Epithelial cell of esophagus (primary cell): Measurements from ENCODE around the gene COPB2.
"Not testable (repeated sequence)": the region's sequence is repeated elsewhere in the genome, so short reads cannot be mapped to it uniquely, and the experiment has no call there.

Experiments used
- DNase-seq: peaks from one replicate; pipeline ENCODE4 v3.0.0; 2010; ENCODE audit warnings: low read depth
- H3K4me3 ChIP-seq: 2 replicates; pipeline ENCODE4 v1.5.1; 2011; ENCODE audit warnings: mild to moderate bottlenecking, low read length, control low read depth
- TF ChIP-seq, protein P1 (sequence below): IDR thresholded peaks from 2 replicates; pipeline ENCODE4 v1.5.1; 2011; ENCODE audit warnings: low read depth, mild to moderate bottlenecking, low read length, control low read depth, inconsistent platforms; ENCODE audit not compliant: insufficient read depth; ENCODE audit errors: missing control alignments

COPB2 gene

DNA sequence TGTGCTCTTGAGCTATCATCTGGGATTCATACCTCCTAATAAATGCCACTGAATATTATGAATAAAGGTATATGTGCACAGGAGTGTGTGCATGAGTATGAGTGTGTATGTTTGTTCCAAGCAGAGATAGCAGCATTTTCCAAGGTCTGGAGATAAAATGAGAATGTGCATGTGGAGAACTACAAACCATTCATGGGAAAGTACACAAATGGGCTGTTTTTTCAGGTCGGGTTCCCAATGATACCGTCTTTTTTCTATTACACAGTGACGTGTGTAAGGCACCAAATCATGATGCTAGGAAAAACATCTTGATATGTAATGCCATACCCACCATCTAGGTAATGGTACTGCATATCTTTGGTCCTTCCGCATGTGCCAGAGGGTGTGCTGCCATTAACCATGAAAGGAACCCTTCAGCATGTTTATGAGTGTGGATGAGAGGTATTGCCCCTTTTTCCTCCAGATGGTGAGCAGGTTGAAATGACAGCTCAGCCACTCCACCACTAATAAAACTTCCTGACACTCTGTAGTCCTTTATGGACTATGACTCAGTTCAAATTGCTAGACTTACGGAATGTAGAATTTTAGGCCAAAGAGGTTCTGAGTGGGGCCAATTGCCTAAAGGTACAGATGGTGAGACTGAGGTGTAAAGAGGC, 36.4 kb upstream of the COPB2 start:
- TF ChIP-seq, protein P1, sequence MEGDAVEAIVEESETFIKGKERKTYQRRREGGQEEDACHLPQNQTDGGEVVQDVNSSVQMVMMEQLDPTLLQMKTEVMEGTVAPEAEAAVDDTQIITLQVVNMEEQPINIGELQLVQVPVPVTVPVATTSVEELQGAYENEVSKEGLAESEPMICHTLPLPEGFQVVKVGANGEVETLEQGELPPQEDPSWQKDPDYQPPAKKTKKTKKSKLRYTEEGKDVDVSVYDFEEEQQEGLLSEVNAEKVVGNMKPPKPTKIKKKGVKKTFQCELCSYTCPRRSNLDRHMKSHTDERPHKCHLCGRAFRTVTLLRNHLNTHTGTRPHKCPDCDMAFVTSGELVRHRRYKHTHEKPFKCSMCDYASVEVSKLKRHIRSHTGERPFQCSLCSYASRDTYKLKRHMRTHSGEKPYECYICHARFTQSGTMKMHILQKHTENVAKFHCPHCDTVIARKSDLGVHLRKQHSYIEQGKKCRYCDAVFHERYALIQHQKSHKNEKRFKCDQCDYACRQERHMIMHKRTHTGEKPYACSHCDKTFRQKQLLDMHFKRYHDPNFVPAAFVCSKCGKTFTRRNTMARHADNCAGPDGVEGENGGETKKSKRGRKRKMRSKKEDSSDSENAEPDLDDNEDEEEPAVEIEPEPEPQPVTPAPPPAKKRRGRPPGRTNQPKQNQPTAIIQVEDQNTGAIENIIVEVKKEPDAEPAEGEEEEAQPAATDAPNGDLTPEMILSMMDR: no peak
- no peak for DNase-seq
- H3K4me3 ChIP-seq: no peak overlapping the region

DNA sequence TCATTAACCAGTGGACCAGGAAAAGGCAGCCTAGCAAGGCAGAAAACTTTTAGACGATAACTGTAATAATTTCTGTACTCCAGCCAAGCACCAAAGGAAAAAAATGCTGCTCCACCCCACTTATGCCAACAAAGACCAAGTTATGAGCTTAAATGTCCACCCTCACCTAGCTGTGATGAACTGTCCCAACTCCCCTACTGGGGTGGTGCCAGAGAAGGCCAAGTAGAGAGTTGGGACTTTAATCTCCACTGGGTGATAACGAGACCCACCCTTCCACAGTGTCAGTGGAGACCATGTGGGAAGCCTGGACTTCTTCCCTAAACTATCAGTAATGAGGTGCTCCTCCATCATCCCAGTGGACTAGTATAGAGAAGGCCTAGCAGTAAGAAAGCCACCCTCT, 33.8 kb upstream of the COPB2 start:
- no peak for DNase-seq
- TF ChIP-seq, protein P1: no peak
- no peak overlapping the region for H3K4me3 ChIP-seq

DNA sequence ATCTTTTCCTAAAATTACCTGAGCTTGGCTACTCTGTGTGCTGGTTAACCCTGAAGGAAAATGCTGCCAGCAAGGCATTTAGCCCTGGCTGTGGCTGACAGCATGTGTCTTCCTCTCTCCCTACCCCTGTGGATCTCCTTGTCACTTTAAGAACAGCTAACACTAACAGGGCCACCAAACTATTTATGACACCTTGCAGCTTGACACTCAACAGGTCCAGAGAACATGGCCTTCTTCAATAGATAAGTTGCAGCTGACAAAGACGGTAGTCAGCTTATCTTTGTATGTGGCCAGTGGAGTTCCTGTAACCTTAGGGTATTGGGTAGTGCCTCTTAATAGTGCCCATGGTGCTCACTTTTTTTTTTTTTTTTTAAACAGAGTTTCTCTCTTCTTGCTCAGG, 32.0 kb upstream of the COPB2 start:
- H3K4me3 ChIP-seq: no peak overlapping the region
- no peak for DNase-seq
- TF ChIP-seq, protein P1: no peak

DNA sequence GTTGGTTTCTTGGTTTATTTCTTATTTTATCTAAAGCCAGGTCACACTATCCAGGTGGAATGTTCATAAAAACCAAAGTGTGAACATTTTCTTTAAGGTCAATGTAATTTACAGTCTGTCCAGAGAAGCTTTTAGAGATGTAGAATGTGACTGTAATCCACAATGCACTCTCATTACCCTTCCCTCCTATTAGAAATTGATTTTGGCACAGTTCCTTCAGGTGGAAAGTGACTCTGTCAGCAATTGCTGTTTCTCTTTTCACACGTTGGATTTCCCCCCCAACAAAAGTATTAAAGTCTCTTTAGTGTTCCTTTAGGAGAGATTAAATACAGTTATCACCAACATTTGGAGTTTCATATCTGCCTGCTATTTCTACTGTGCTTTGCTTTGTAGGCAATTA, 31.6 kb upstream of the COPB2 start:
- TF ChIP-seq, protein P1: no peak
- DNase-seq: no peak
- no peak overlapping the region for H3K4me3 ChIP-seq

DNA sequence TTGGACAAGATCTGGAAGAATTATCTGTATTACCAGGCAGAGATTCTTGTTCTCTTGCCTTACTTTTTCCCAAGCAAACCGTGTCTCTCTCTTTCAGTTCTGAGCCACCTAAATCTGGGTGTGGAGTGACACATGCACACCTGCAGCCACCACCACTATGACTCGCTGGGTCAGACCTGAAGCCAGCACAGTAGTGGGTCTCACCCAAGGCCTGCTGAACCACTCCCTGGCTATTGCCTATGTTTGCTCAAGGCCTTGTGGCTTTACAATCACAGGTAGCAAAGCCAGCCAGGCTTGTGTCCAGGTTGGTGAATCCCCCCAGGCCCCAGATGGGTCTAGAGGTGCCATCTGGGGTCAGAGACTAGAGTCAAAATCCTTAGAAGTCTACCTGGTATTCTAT, 28.7 kb upstream of the COPB2 start:
- TF ChIP-seq, protein P1: no peak
- no peak overlapping the region for H3K4me3 ChIP-seq
- peak; percentile 47 for DNase-seq

DNA sequence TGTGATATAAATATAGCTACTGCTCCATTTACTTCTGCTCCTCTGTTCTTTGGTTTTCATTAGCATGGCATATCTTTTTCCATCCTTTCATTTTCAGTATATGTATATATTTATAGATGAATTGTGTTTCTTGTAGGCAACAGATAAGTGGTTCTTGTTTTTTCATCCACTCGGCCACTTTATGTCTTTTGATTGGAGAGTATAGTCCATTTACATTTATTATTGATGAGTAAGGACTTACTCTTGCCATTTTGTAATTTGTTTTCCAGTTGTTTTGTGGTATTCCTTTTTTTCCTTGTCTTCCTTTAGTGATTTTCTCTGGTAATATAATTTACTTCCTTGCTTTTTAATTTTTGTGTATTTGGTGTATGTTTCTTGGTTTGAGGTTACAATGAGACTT, 26.8 kb upstream of the COPB2 start:
- no peak for DNase-seq
- H3K4me3 ChIP-seq: no peak overlapping the region
- TF ChIP-seq, protein P1: no peak

DNA sequence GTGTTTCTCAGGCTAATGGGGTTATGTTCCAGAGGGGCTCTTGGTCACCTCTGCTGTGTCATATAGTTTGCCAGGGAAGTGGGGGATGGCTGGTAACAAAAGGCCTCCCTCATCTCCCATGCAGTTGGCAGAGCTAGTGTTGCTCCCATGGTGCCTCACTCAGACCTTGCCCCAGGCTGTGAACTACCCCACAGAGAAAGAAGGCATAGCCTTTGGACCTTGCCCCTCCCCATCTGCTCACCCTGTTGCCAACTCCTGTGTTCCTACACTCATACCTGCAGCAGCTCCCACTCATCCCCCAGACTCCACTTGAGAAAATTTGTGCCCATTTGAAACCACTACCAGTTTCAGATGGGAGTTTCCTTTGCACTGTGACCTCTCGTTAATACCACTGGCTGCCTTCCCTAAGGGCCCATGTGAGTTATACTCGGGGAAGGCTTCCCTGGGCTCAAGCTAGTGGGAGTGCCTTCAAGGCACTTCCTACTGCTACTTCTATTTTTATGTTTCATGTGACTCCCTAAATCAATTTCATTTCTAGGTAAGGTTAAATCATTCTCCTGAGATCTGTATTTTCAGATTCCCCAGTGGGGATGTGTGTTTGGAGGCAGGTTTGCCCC, 25.3 kb upstream of the COPB2 start:
- DNase-seq: no peak
- TF ChIP-seq, protein P1: no peak
- H3K4me3 ChIP-seq: no peak overlapping the region

DNA sequence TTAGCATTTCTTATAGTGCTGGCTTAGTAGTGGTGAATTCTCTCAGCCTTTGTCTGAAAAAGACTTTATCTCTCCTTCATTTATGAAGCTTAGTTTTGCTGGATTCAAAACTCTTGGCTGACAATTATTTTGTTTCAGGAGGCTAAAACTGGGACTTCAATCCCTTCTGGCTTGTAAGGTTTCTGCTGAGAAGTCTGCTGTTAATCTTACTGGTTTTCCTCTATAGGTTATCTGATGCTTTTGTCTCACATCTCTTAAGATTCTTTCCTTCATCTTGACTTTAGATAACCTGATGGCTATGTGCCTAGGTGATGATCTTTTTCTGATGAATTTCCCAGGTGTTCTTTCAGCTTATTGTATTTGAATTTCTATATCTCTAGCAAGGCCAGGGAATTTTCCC, 23.4 kb upstream of the COPB2 start:
- not testable (repeated sequence) for DNase-seq, H3K4me3 ChIP-seq

DNA sequence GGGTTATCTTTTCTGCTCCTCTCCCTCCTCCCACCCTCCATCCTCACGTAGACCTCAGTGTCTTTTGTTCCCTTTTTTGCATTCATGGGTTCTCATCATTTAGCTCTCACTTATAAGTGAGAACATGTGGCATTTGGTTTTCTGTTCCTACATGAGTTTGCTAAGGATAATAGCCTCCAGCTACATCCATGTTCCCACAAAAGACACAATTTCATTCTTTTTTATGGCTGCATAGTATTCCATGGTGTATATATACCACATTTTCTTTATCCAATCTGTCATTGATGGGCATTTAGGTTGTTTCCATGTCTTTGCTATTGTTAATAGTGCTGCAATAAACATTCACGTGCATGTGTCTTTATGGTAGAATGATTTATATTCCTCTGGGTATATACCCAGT, 11.7 kb upstream of the COPB2 start:
- not testable (repeated sequence) for DNase-seq, H3K4me3 ChIP-seq
